CD4-positive, alpha-beta memory T cell (primary cell): Measurements from ENCODE around the gene MORF4L1. TPM values are rescaled to one million over a fixed set of nuclear protein-coding genes. Genes with fewer than 3 reads are reported as not detected.
"Not testable (repeated sequence)": the region's sequence is repeated elsewhere in the genome, so short reads cannot be mapped to it uniquely, and the experiment has no call there.

Source experiments
- CTCF ChIA-PET: fragments of 350-600 bp; sonication (Branson Sonifier 250); formaldehyde crosslinking; loops from one replicate; lab custom pipeline; 2021; ENCODE audit warnings: inconsistent platforms; ENCODE audit not compliant: partially characterized antibody; lab: Charles Lee
- POLR2A ChIA-PET: fragments of 350-600 bp; sonication (Branson Sonifier 250); formaldehyde crosslinking; loops from one replicate; lab custom pipeline; 2021; ENCODE audit not compliant: partially characterized antibody; lab: Charles Lee
- DNase-seq, 5 donors: peaks; one replicate each; pipeline versions ENCODE4 v3.0.0 to v3.0.0-alpha.2; 2020 to 2022; ENCODE audit warnings: mixed read lengths in 1 of 5
- H3K27ac ChIP-seq: one replicate; pipeline ENCODE4 v1.7.0; 2013; ENCODE audit warnings: low read depth, low read length
- H3K27me3 ChIP-seq: 2 replicates; pipeline ENCODE4 v1.7.0; 2013; ENCODE audit warnings: mild to moderate bottlenecking, low read length, moderate library complexity; ENCODE audit not compliant: insufficient read depth
- H3K36me3 ChIP-seq: 2 replicates; pipeline ENCODE4 v1.7.0; 2013; ENCODE audit warnings: mild to moderate bottlenecking, low read length, moderate library complexity; ENCODE audit not compliant: insufficient read depth
- H3K4me1 ChIP-seq: 2 replicates; pipeline ENCODE4 v1.7.0; 2013; ENCODE audit warnings: mild to moderate bottlenecking, low read length, moderate library complexity; ENCODE audit not compliant: insufficient read depth
- H3K4me3 ChIP-seq, 2 donors: one replicate each; pipeline ENCODE4 v1.7.0; 2013; ENCODE audit warnings: low read length in 2 of 2, mild to moderate bottlenecking in 1 of 2
- H3K9me3 ChIP-seq, 2 donors: one replicate each; pipeline ENCODE4 v1.7.0; 2013; ENCODE audit warnings: low read length in 2 of 2, control low read depth in 1 of 2; ENCODE audit not compliant: control insufficient read depth in 1 of 2
- H3K27ac Mint-ChIP-seq, 7 donors: one replicate each; pipeline ENCODE4 v1.8.0; 2020 to 2021; ENCODE audit warnings: mixed read lengths in 7 of 7, mild to moderate bottlenecking in 6 of 7, inconsistent platforms in 3 of 7, moderate library complexity in 3 of 7
- H3K27me3 Mint-ChIP-seq, 2 donors: one replicate each; pipeline ENCODE4 v1.8.0; 2020 to 2021; ENCODE audit warnings: mixed read lengths in 2 of 2
- H3K36me3 Mint-ChIP-seq, 2 donors: one replicate each; pipeline ENCODE4 v1.8.0; 2020 to 2021; ENCODE audit warnings: mixed read lengths in 2 of 2, inconsistent platforms in 1 of 2, mild to moderate bottlenecking in 1 of 2
- H3K4me1 Mint-ChIP-seq, 4 donors: one replicate each; pipeline ENCODE4 v1.8.0; 2020 to 2021; ENCODE audit warnings: mixed read lengths in 4 of 4, mild to moderate bottlenecking in 1 of 4
- H3K4me3 Mint-ChIP-seq, 8 donors: one replicate each; pipeline ENCODE4 v1.8.0; 2020 to 2021; ENCODE audit warnings: mixed read lengths in 8 of 8, mild to moderate bottlenecking in 7 of 8, moderate library complexity in 6 of 8, inconsistent platforms in 3 of 8
- H3K9me3 Mint-ChIP-seq, 8 donors: one replicate each; pipeline ENCODE4 v1.8.0; 2020 to 2021; ENCODE audit warnings: mixed read lengths in 8 of 8, mild to moderate bottlenecking in 5 of 8, inconsistent platforms in 3 of 8, moderate library complexity in 1 of 8
- intact Hi-C: fragments of 100-400 bp; cut with micrococcal nuclease; formaldehyde crosslinking; loops from one replicate; pipeline ENCODE4 v1.15.1; 2023
- polyA plus RNA-seq, 2 donors: library from polyadenylated mRNA; unstranded; fragments of 300-500 nt; fragmentation: Illumina TruSeq; gene quantifications; one replicate each; pipeline ENCODE4 v1.2.3, GENCODE V29; 2021
- total RNA-seq, 2 experiments: library from RNA; stranded (reverse); gene quantifications; one replicate each; pipeline ENCODE4 v1.2.3, GENCODE V29; 2021

Gene MORF4L1
- total and polyA plus RNA-seq, 4 experiments from 2014 or later: 260 to 395 (median 274) TPM

- ChIA-PET POLR2A (no interaction called here), CTCF (no interaction called here)
- H3K36me3 Mint-ChIP-seq: no peaks in the 10 kb centered on the region
- DNase-seq: no peak
- H3K4me3 ChIP-seq: no peak overlapping the region
- H3K9me3 ChIP-seq: no peaks in the 10 kb centered on the region
- peaks cover 4% of the 10 kb centered on the region in 2 donors for H3K27me3 Mint-ChIP-seq
- no peaks in the 10 kb centered on the region for H3K4me1 ChIP-seq
- no peaks in the 10 kb centered on the region for H3K36me3 ChIP-seq
- H3K4me3 Mint-ChIP-seq: no peak overlapping the region
- H3K27me3 ChIP-seq: no peaks in the 10 kb centered on the region
- no peak overlapping the region for H3K27ac Mint-ChIP-seq
- intact Hi-C loops: no loop called here
- H3K9me3 Mint-ChIP-seq: no peaks in the 10 kb centered on the region
- H3K27ac ChIP-seq: no peak overlapping the region
- H3K4me1 Mint-ChIP-seq: no peaks in the 10 kb centered on the region
Observed at GRCh38 chr15:78837543-78837942, 35.1 kb upstream of the MORF4L1 start.

GRCh38 chr15:78838489-78838888 is 34.2 kb upstream of the MORF4L1 start:
- Mint-ChIP-seq H3K27me3 (peaks cover 0 to 4% of the 10 kb centered on the region in 2 donors), H3K9me3 (no peaks in the 10 kb centered on the region), H3K27ac (no peak overlapping the region), H3K4me1 (no peaks in the 10 kb centered on the region), H3K4me3 (no peak overlapping the region), H3K36me3 (no peaks in the 10 kb centered on the region)
- no peak for DNase-seq
- ChIA-PET POLR2A (no interaction called here), CTCF (no interaction called here)
- no peak overlapping the region for H3K27ac ChIP-seq
- no peaks in the 10 kb centered on the region for H3K9me3 ChIP-seq
- H3K4me3 ChIP-seq: no peak overlapping the region
- H3K4me1 ChIP-seq: no peaks in the 10 kb centered on the region
- H3K36me3 ChIP-seq: no peaks in the 10 kb centered on the region
- intact Hi-C loops: no loop called here
- H3K27me3 ChIP-seq: no peaks in the 10 kb centered on the region

DNA sequence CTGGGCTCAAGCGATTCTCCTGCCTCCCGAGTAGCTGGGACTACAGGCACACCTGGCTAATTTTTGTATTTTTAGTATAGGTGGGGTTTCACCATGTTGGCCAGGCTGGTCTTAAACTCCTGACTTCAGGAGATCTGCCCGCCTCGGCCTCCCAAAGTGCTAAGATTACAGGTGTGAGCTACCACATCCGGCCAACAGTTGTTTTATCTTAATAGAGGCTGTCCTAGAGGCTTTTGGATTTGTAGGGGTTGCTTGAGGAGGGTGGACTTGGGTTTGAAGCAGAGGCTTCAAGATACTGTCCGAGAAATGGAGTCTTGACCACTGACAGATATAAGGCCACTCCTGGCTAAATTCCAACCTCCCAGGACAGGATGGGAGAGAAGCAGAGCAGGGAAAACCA is 33.5 kb upstream of the MORF4L1 start:
- H3K4me1 Mint-ChIP-seq, H3K9me3 ChIP-seq, POLR2A ChIA-PET, H3K36me3 ChIP-seq, DNase-seq, H3K9me3 Mint-ChIP-seq, H3K27me3 ChIP-seq, H3K4me1 ChIP-seq, CTCF ChIA-PET, H3K4me3 Mint-ChIP-seq, H3K27ac ChIP-seq, H3K27me3 Mint-ChIP-seq, intact Hi-C loops, H3K36me3 Mint-ChIP-seq, H3K4me3 ChIP-seq, H3K27ac Mint-ChIP-seq: not testable (repeated sequence)

DNA sequence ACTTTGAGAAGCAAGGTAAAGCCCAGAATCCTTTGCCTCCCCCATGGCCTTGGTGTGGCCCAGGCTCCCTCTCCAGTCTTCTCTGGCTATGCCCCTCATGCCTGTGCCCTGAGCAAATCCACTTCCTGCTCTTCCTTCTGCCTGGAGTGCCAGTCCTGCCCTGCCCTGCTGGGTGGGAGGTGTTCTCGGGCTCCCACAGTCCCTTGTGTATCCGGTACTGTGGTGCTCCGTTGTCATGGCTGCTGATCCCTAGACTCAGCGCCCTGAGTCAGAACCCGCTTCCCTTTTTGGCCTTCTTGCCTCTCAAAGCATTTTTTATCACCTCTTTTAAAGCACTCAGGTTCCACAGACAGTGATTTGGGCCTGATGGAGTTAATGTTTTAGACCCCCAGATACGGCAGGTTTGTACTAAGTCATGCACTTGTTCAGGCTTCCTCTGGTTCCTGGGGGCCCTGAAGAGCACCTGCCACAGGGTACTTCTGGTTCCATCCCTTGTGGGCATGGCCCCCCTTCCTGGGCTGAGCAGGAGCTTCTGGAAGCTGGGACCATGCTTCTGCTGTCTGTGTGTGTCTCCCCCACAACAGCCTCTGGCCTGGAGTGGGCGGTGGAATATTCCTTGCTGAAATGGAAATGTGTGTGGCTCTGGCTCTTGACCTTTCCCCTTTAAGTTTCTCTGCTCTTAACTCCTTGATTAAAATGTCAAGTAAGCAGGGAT is 31.9 kb upstream of the MORF4L1 start:
- no peak for DNase-seq
- Mint-ChIP-seq H3K4me3 (no peak overlapping the region), H3K4me1 (no peaks in the 10 kb centered on the region), H3K27me3 (peaks cover 0 to 4% of the 10 kb centered on the region in 2 donors), H3K36me3 (no peaks in the 10 kb centered on the region), H3K9me3 (no peaks in the 10 kb centered on the region), H3K27ac (peak overlapping the region in 2 of 7 donors; percentile 10 to 19)
- Histone ChIP-seq H3K27ac (no peak overlapping the region), H3K36me3 (no peaks in the 10 kb centered on the region), H3K9me3 (no peaks in the 10 kb centered on the region), H3K27me3 (no peaks in the 10 kb centered on the region), H3K4me3 (no peak overlapping the region), H3K4me1 (no peaks in the 10 kb centered on the region)
- CTCF ChIA-PET: no interaction called here
- POLR2A ChIA-PET: no interaction called here
- intact Hi-C loops: no loop called here

DNA sequence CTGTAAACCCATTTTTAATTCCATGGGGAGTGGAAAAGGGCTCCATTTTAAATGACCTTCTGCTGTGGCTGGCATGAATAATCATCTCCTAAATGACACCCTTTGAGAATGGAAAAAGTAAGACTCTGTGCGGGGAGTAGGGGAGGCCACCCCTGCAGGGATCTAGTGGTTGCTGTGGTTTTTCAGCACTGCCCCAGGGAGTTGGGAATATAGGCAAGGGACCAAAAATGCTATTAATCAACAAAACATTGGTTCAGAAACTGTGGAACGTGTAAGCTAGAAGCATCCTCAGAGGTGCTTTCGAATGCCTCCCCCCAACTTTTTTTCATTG is 31.3 kb upstream of the MORF4L1 start:
- peaks cover 0 to 2% of the 10 kb centered on the region in 2 donors for H3K27me3 Mint-ChIP-seq
- intact Hi-C loops: no loop called here
- no peak overlapping the region for H3K4me3 ChIP-seq
- no peak for DNase-seq
- H3K4me1 ChIP-seq: no peaks in the 10 kb centered on the region
- no peak overlapping the region for H3K27ac ChIP-seq
- H3K36me3 Mint-ChIP-seq: no peaks in the 10 kb centered on the region
- H3K9me3 ChIP-seq: no peaks in the 10 kb centered on the region
- H3K27ac Mint-ChIP-seq: no peak overlapping the region
- no peak overlapping the region for H3K4me3 Mint-ChIP-seq
- no peaks in the 10 kb centered on the region for H3K27me3 ChIP-seq
- CTCF ChIA-PET: no interaction called here
- no peaks in the 10 kb centered on the region for H3K36me3 ChIP-seq
- H3K9me3 Mint-ChIP-seq: no peaks in the 10 kb centered on the region
- POLR2A ChIA-PET: no interaction called here
- no peaks in the 10 kb centered on the region for H3K4me1 Mint-ChIP-seq

DNA sequence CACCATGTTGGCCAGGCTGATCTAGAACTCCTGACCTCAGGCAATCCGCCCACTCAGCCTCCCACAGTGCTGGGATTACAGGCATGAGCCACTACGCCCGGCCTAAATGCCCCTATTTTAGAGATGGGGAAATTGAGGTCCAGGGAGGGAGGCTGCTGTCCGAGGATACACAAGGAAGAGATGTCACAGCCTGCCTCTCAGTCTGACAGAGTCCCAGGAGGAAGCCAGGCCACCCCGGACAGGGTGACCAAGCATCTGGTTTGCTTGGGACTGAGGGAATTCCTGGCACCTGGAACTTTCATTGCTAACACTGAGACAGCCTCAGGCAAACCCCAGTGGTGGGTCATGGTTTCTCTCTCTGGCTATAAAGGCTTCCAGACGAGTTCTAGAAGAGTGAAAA is 30.8 kb upstream of the MORF4L1 start:
- Histone ChIP-seq H3K9me3 (no peaks in the 10 kb centered on the region), H3K4me3 (no peak overlapping the region), H3K36me3 (no peaks in the 10 kb centered on the region), H3K4me1 (no peaks in the 10 kb centered on the region), H3K27me3 (no peaks in the 10 kb centered on the region), H3K27ac (no peak overlapping the region)
- CTCF ChIA-PET: no interaction called here
- POLR2A ChIA-PET: no interaction called here
- no peaks in the 10 kb centered on the region for H3K36me3 Mint-ChIP-seq
- no peaks in the 10 kb centered on the region for H3K9me3 Mint-ChIP-seq
- peaks cover 0 to 2% of the 10 kb centered on the region in 2 donors for H3K27me3 Mint-ChIP-seq
- H3K27ac Mint-ChIP-seq: no peak overlapping the region
- intact Hi-C loops: no loop called here
- no peak for DNase-seq
- H3K4me3 Mint-ChIP-seq: no peak overlapping the region
- H3K4me1 Mint-ChIP-seq: no peaks in the 10 kb centered on the region

DNA sequence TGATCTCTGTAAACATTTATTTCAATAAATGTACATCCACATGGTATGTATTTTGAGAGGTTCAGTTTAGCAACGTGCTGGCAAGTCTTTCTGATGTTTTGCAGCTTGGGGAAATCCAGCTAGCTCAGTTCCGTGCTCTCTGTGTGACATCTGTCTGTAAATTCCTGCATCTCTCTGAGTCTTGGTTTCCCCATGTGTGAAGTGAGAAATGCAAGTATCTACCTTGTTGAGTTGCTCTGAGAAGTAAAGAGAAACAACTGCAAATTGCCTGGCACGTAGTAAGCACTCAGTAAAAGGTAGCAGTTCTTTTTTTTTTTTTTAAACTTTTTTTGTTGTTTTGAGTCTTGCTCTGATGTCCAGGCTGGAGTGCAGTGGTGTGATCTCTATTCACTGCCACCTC is 30.2 kb upstream of the MORF4L1 start:
- Mint-ChIP-seq H3K4me3 (no peak overlapping the region), H3K27me3 (peaks cover 0 to 2% of the 10 kb centered on the region in 2 donors), H3K36me3 (no peaks in the 10 kb centered on the region), H3K4me1 (no peaks in the 10 kb centered on the region), H3K27ac (peak overlapping the region in 1 of 7 donors; percentile 25), H3K9me3 (no peaks in the 10 kb centered on the region)
- CTCF ChIA-PET: no interaction called here
- Histone ChIP-seq H3K27me3 (no peaks in the 10 kb centered on the region), H3K27ac (no peak overlapping the region), H3K9me3 (no peaks in the 10 kb centered on the region), H3K36me3 (no peaks in the 10 kb centered on the region), H3K4me1 (no peaks in the 10 kb centered on the region), H3K4me3 (no peak overlapping the region)
- intact Hi-C loops: no loop called here
- no peak for DNase-seq
- POLR2A ChIA-PET: no interaction called here

DNA sequence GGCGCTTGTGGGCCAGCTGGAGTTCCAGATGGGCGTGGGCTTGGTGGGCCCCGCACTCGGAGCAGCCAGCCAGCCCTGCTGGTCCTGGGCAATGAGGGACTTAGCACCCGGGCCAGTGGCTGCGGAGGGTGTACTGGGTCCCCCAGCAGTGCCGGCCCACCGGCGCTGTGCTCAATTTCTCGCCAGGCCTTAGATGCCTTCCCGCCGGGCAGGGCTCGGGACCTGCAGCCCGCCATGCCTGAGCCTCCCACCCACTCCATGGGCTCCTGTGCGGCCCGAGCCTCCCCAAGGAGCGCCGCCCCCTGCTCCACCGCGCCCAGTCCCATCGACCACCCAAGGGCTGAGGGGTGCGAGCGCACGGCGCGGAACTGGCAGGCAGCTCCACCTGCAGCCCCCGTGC is 25.8 kb upstream of the MORF4L1 start:
- CTCF ChIA-PET, H3K36me3 Mint-ChIP-seq, intact Hi-C loops: not testable (repeated sequence)

More for the DNA sequence above, 25.8 kb upstream of the MORF4L1 start:
- H3K27me3 ChIP-seq, H3K36me3 ChIP-seq, POLR2A ChIA-PET, H3K27ac Mint-ChIP-seq, DNase-seq, H3K4me3 Mint-ChIP-seq, H3K4me1 Mint-ChIP-seq, H3K27me3 Mint-ChIP-seq, H3K4me3 ChIP-seq, H3K27ac ChIP-seq, H3K4me1 ChIP-seq, H3K9me3 Mint-ChIP-seq, H3K9me3 ChIP-seq: not testable (repeated sequence)
